ENCODE measurements around the gene TMPRSS4.

TMPRSS4 gene

GRCh38 chr11:118076754-118077281 lies at the start of gene TMPRSS4:
TMPRSS4 (plus strand) TSS chr11:118077078; CDS start chr11:118077303, 225 bp downstream.
- no peak for DNase-seq (ENCODE audit: extremely low read depth in 1 of 2, low read depth in 1 of 2)

- no peak for DNase-seq (ENCODE audit: extremely low read depth in 1 of 2, low read depth in 1 of 2)
Observed at GRCh38 chr11:118027694-118028093, 49.2 kb upstream of the TMPRSS4 start.

GRCh38 chr11:118028626-118029025 lies 48.3 kb upstream of the TMPRSS4 start:
- no peak for DNase-seq (ENCODE audit: extremely low read depth in 1 of 2, low read depth in 1 of 2)

- no peak for DNase-seq (ENCODE audit: extremely low read depth in 1 of 2, low read depth in 1 of 2)
Observed at GRCh38 chr11:118033443-118033842, 43.4 kb upstream of the TMPRSS4 start.

- DNase-seq (ENCODE audit: extremely low read depth in 1 of 2, low read depth in 1 of 2): no peak
Observed at GRCh38 chr11:118042141-118042540, 34.7 kb upstream of the TMPRSS4 start.

GRCh38 chr11:118042796-118043195 lies 34.1 kb upstream of the TMPRSS4 start:
- no peak for DNase-seq (ENCODE audit: extremely low read depth in 1 of 2, low read depth in 1 of 2)

- DNase-seq (ENCODE audit: extremely low read depth in 1 of 2, low read depth in 1 of 2): no peak
Observed at GRCh38 chr11:118045191-118045590, 31.7 kb upstream of the TMPRSS4 start.

- no peak for DNase-seq (ENCODE audit: extremely low read depth in 1 of 2, low read depth in 1 of 2)
Observed at GRCh38 chr11:118046051-118046963, 30.6 kb upstream of the TMPRSS4 start.

- DNase-seq (ENCODE audit: extremely low read depth in 1 of 2, low read depth in 1 of 2): no peak
Observed at GRCh38 chr11:118046964-118047700, 29.7 kb upstream of the TMPRSS4 start.

GRCh38 chr11:118047749-118048148 lies 29.1 kb upstream of the TMPRSS4 start:
- DNase-seq (ENCODE audit: extremely low read depth in 1 of 2, low read depth in 1 of 2): no peak

- no peak for DNase-seq (ENCODE audit: extremely low read depth in 1 of 2, low read depth in 1 of 2)
Observed at GRCh38 chr11:118048472-118049370, 28.2 kb upstream of the TMPRSS4 start.

GRCh38 chr11:118049771-118050170 lies 27.1 kb upstream of the TMPRSS4 start:
- no peak for DNase-seq (ENCODE audit: extremely low read depth in 1 of 2, low read depth in 1 of 2)

GRCh38 chr11:118050208-118050891 lies 26.5 kb upstream of the TMPRSS4 start:
- no peak for DNase-seq (ENCODE audit: extremely low read depth in 1 of 2, low read depth in 1 of 2)

GRCh38 chr11:118051136-118051610 lies 25.7 kb upstream of the TMPRSS4 start:
- no peak for DNase-seq (ENCODE audit: extremely low read depth in 1 of 2, low read depth in 1 of 2)

- peak; percentile 33 to 60 for DNase-seq (ENCODE audit: extremely low read depth in 1 of 2, low read depth in 1 of 2)
Observed at GRCh38 chr11:118051611-118052461, 25.0 kb upstream of the TMPRSS4 start.

- no peak for DNase-seq (ENCODE audit: extremely low read depth in 1 of 2, low read depth in 1 of 2)
Observed at GRCh38 chr11:118052581-118053206, 24.2 kb upstream of the TMPRSS4 start.

GRCh38 chr11:118054712-118055640 lies 21.9 kb upstream of the TMPRSS4 start:
- DNase-seq (ENCODE audit: extremely low read depth in 1 of 2, low read depth in 1 of 2): no peak

All from stimulated activated CD8-positive, alpha-beta memory T cell treated with anti-CD3 and anti-CD28 coated beads, Interleukin-7, amount 100 ng/mL, for 48 hours (primary cell).